ENCODE data around the gene TRIM46.
"Not testable (repeated sequence)": the region's sequence is repeated elsewhere in the genome, so short reads cannot be mapped to it uniquely, and the experiment has no call there.

TRIM46 gene

DNA sequence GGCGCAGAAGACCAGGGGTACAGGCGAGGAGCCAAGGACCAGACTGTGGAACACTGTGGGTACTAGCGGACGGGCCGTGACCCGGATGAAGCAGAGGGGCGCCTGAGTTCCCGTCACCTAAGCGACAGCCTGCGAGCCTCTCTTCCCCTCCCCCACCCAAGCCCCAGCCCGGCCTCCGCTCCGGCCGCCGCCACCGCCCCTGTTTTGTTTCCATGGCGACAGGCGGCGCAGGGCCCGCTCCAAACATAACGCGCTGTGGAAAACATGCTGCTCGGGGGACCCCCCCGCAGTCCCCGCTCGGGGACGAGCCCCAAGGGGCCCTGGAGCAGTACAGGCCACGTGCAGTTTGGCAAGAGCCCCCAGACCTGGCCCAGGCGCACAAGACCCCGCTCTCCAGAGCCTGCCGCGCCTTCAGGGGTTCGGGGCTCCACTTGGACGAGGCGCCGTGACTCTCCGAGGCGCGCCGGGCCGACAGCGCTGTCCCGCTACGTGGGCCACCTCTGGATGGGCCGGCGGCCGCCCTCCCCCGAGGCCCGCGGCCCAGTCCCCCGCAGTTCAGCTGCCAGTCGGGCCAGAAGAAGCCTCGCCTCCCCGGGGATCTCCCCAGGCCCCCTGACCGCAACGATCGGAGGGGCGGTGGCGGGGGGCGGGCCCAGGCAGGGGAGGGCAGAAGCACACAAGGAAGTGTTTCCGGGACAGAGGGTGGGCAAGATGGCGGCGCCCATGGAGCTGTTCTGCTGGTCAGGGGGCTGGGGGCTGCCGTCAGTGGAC lies 35.1 kb downstream of the TRIM46 start, which contains the start of gene MTX1:
MTX1 (plus strand) TSS at position 155 of the 771 bp plus-strand sequence; CDS start at position 265, 110 bp downstream.
- DNase-seq = peak; percentile 86

DNA sequence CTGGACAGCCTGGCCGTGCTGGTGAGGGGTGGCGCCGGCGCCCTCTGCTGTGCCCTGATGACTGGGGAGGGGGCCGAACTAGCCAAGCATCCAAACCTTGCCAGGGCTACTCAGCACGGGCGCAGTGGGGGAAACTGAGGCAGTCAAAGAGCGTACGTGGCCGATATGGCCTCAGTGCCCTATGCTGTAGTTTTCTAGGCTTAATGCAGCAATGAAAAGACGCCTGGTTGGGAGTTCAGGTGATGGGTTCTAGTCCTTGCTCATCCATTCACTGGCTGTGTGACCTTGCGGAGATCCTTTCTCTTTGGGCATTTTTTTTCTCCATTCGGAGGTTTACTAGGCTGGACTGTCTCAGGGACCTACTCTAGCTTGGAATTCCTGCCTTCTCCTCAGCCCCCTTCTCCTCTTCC lies 35.7 kb downstream of the TRIM46 start:
- DNase-seq = no peak

DNA sequence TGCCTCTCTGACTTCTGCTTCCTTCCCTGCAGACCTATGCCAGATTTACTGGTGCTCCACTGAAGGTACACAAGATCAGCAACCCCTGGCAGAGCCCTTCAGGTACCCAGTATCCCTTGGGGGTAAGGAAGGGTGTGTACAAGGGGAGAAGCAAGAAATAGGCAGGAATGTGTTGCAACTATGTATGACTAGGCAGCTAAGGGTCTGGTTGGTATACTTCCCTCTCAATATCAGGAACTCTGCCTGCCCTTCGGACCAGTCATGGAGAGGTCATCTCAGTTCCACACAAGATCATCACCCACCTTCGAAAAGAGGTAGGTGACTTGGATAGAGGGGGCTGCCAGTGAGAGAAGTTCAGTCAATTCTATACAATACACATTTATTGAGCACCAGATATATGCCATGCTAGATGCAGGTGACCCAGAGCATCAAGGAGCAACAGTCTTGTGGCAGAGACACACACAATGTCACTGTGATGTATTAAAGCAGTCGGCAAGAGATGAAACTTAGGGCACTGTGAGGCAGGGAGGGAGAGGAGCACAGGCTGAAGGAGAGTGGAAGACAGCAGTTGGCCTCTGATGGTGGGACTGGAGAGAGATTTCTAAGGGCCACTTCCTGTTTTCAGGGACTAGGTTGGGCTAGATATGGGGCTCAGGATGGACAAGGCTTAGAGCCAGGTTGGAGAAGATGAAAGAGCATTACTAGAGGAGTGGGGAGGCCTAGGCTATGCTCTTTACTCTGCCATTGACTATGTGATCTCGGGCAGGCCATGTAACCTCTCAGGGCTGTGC lies 36.9 kb downstream of the TRIM46 start:
- no peak for DNase-seq

DNA sequence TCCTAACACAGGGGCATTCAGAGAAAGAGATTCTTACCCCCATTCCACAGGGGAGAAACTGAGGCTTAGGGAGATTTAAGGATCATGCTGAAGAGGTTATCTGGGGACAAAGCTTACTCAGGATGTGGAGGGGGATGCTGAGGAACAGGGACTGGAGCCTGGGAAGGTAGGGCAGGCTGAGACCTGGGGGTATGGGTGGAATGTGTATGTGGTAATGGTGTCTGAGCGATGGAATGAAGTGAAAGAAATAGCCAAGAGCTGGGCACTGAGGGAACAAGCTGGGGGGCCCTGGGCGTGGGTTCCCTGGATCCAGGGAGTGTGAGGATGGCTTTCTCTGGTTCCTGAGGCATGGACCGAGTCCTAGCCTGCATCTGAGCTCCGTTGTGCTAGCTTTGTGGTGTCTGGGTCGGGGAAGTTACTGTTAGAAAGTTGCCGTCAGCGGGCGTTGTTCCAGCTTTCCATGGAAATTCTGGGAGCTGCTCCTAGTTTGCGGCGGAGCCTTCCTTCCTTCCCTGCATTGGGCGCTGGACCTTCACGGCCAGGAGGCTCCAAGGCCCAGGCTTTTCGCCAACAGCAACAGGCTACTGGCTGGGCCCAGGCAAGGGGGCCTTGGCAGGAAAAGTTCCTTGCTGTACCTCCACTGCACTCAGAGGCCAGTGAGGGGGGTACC lies 37.9 kb downstream of the TRIM46 start:
- not testable (repeated sequence) for DNase-seq

DNA sequence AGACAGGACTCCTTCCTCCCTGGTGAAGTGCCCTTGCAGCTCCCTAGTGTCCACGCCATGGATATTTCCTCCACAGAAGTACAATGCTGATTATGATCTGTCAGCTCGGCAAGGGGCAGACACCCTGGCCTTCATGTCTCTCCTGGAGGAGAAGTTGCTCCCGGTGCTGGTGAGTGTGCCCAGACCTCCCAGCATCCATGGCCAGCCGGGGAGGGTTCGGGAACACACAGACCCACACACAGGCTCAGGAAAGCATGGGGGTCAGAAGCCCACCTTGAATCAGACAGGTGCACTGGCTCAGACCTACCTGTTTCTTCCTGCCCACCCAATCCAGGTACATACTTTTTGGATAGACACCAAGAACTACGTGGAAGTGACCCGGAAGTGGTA lies 38.4 kb downstream of the TRIM46 start:
- not testable (repeated sequence) for DNase-seq

DNA sequence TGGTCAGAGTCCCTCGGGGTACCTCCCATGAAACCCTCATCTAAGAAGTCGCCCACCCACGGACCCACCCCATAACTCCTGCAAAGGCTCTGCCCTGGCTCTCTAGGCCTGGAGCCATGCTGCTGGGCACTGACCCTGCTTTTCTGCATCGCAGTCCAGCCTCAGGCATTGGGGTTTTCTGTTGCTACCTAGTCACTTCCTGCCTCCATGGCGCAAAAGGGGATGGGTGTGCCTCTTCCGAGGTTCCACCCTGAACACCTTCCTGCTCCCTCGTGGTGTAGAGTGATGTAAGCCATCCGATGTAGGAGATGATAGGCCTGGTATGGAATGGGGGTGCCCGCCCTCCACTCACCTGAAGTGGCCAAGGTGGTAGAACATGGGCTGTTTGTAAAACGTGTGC lies 41.1 kb downstream of the TRIM46 start:
- DNase-seq = not testable (repeated sequence)

DNA sequence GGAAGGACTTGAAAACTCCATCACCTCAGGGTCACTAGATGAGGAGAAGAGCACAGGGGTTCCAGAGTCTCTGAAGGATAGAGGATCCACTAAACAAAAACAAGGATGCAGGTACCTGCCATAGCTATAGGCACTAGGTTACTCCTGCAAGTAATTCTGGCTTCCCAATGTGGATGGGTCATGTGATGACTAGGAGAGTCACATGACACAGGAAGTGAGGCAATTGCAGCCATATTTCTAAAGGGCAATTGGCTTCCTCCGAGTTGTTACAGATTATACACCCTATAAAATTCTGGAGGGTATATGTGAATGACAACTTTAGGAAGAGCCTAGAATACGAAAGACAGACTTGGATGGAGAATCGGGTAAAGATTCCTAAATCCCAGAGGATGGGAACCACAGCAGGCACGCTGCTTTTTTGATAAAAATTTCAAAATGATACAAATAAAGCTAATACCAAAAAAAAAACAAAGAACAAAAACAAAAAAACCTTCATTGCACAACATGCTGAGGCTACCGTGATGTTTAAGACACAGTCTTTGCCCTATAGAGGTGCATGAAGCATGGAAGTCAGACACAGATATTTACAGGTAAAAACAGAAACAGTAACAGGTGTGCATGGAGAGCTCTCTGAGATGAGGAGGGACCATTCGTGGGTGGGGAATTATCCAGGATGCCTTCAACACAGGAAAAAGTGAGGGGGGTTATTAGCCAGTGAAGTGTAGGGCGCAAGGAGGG lies 45.4 kb downstream of the TRIM46 start:
- DNase-seq = no peak

DNA sequence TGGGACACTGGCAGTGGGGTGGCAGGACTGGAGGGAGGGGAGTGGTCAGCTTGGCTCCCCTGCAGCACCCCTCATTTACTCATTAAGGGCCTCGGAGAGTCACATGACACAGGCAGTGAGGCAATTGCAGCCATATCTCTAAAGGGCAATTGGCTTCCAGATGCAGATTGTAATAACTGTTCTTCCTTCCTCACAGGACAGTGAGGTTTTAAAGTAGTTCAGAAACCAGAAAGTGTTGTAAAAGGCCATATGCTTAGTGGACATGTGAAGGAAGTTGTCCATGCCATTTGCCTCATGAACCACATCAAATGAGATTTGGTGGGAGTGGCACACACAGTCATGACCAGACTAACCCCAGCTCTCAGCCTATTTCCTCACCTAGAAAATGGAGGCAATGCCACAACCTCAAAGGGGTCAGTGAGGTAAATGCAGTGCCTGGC lies 46.0 kb downstream of the TRIM46 start:
- DNase-seq = no peak

DNA sequence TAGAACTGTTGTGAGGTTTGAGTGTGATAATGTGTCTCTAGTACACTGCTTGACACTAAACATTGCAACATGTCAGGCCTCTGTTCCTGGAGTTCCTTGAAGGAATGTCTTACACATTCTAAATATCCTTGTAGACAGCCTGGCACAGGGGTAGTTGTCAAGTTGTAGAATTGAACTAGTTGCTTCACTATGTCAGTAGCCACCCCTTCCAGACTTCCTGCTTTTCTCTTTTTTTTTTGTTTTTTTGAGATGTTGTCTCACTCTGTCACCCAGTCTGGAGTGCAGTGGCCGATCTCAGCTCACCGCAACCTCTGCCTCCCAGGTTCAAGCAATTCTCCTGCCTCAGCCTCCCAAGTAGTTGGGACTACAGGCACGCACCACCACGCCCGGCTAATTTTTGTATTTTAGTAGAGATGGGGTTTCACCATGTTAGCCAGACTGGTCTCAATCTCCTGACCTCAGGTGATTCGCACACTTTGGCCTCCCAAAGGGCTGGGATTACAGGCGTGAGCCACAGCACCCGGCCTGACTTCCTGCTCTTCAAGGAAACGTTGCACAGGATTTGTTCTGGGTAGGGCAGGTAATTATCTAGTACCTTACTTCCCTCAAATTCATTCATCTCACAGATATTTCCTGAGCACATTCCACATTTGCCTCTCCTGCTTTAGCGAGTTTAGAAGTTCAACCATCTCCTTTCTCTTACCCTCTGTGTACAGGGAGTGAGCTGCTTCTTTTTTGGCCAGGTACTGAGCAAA lies 46.7 kb downstream of the TRIM46 start:
- DNase-seq = not testable (repeated sequence)

DNA sequence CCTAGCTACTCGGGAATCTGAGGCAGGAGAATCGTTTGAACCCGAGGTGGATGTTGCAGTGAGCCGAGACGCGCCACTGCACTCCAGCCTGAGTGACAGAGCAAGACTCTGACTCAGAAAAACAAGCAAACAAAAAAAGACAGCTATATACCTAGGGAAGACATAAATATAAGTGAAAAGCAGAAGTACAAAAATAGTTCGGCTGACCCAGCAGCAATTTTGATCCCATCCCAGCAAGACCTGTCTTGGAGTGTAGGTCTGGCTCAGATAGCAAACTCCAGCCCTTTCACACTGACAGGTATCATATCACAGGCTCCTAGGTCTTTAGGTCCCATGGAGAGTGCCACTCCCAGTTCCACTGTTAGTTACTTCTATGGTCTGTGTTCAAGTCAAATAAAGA lies 49.4 kb downstream of the TRIM46 start:
- DNase-seq = no peak

DNA sequence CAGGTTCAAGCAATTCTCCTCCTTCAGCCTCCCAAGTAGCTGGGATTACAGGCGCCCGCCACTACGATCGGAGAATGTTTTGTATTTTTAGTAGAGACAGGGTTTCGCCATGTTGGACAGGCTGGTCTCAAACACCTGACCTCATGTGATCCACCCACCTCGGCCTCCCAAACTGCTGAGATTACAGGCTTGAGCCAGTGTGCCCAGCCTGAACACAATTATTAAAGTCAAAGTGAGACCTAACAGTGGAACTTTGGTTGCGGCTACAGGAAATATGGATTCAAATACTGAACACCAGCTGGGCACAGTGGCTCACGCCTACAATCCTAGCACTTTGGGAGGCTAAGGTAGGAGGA lies 51.7 kb downstream of the TRIM46 start:
- DNase-seq = not testable (repeated sequence)

DNA sequence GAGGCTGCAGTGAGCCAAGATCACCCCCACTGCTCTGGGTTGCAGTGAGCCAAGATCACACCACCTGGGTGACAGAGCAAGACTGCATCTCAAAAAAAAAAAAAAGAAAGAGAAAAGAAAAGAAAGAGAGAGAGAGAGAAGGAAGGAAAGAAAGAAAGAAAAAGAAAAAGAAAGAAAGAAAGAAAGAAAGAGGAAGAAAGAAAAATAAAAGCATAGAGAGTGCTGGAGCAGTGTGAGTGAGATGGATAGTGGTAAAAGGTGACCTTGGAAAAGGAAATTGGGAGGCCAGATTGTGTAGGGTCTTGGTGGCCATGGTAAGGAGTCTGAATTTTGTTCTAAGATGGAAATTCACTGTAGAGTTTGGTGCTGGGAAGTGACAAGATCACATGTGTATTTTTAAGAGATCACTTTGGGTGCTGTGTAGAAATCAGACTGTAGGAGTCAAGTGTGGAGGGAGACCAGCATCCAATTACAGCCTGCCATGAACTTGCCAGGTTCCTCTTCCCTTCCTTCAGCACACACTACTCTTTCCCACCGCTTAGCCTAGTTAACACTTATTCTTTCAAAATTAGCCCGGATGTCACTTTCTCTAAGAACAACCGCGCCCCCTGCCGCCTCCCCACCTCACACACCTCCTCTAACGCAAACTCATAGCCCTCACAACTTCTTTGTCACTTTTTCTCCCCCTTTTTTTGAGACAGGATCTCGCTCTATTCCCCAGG lies 52.7 kb downstream of the TRIM46 start:
- DNase-seq = peak; percentile 85

DNA sequence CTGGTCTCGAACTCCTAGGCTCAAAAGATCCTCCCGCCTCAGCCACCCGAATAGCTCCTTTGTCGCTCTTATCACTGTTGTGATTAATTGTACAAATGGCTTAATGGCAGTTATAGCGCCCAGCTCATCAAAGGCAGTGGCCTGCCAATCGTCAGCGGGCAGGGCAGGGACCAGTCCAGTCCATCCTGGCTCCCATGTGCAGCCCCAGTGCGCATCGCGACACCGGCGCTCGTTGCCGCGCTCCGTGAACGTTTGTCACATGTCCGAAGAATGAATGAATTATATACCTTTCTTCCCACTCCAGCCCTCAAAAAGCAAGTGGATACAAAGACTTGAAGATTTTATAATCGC lies 53.2 kb downstream of the TRIM46 start:
- no peak for DNase-seq

DNA sequence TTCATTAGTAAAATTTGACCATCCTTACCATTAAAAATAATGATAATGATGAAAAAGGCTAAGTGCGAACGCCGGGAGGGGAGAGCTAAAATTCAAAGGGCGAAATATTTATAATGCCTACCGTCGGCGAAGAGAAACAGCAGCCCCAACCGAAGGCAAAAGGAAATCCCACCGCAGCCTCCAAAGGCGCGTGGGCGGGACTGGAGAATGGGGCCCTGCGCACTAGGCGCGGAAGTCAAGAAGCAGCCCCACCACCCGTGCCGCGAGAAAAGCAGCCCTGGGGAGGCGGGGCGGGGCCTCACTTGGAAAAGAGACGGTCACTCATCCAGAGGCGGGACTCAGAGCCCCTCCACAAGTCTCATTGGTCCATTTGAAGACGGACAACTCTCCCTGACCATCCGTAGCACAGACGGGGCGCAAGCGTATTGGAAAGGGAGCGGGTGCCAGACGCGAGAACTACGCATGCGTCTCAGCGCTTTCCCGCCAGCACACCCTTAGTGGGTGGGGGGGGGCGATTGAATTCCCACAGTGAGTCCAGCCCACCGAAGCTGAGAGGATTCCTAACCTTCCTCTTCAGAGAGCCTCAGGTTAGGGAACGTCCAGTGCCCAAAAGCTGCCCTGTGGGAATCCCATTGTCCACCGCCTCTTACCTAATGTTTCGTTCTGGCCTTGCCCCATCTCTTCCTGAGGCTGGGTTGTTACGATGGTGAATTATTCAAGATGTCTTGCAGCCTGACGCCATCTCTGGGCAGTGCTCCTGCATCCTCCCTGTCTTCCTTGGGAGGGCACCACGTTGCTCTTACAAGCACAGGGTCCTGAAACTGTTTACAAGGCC lies 53.8 kb downstream of the TRIM46 start:
- DNase-seq = peak; percentile 99

DNA sequence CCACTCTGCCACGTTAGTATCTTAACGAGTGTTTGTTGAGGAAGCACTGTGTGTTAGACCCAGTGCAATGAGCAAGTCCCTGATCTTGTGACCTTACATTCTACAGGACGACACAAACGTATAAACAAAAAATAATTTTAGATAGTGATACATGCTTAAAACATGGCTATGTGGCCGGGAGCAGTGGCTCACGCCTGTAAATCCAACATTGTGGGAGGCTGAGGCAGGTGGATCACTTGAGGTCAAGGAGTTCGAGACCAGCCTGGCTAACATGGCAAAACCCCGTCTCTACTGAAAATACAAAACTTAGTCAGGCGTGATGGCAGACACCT lies 54.4 kb downstream of the TRIM46 start:
- no peak for DNase-seq

DNA sequence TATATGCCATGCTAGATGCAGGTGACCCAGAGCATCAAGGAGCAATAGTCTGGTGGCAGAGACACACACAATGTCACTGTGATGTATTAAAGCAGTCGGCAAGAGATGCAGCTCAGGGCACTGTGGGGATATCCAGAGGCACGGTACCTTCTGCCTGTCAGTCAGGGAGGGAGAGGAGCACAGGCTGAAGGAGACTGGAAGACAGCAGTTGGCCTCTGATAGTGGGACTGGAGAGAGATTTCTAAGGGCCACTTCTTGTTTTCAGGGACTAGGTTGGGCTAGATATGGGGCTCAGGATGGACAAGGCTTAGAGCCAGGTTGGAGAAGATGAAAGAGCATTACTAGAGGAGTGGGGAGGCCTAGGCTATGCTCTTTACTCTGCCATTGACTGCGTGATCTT lies 57.7 kb downstream of the TRIM46 start:
- not testable (repeated sequence) for DNase-seq

DNA sequence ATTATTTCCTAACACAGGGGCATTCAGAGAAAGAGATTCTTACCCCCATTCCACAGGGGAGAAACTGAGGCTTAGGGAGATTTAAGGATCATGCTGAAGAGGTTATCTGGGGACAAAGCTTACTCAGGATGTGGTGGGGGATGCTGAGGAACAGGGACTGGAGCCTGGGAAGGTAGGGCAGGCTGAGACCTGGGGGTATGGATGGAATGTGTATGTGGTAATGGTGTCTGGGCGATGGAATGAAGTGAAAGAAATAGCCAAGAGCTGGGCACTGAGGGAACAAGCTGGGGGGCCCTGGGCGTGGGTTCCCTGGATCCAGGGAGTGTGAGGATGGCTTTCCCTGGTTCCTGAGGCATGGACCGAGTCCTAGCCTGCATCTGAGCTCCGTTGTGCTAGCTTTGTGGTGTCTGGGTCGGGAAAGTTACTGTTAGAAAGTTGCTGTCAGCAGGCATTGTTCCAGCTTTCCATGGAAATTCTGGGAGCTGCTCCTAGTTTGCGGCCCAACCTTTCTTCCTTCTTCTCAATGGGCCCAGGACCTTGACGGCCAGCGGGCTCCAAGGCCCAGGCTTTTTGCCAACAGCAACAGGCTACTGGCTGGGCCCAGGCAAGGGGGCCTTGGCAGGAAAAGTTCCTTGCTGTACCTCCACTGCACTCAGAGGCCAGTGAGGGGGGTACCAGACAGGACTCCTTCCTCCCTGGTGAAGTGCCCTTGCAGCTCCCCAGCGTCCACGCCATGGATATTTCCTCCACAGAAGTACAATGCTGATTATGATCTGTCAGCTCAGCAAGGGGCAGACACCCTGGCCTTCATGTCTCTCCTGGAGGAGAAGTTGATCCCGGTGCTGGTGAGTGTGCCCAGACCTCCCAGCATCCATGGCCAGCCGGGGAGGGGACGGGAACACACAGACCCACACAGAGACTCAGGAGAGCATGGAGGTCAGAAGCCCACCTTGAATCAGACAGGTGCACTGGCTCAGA lies 58.6 kb downstream of the TRIM46 start:
- not testable (repeated sequence) for DNase-seq

DNA sequence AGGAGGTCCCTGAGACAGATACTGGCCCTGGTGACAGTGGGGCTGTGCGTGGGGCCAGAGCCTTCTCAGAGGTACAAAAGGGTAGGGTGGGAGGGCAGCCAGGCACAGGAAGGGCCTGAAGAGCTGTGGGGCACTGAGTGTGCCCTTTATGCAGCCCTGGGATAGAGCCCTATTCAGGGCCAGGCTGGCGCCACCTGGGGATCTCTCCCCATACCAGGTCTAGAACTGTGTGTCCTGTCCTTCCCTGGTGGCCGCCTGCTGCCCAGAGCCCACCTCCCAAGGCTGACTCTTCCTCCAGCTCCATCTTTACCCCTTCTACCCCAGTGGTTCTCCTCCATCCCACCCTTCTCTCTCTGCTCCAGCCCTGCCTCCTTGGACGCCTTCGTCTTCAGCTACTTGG lies 59.9 kb downstream of the TRIM46 start:
- not testable (repeated sequence) for DNase-seq
